ENCODE results near the gene TXNRD2. TPM values are rescaled to one million over a fixed set of nuclear protein-coding genes. Genes with fewer than 3 reads are reported as not detected.

Gene TXNRD2
- total and polyA plus RNA-seq, 10 of the 15 experiments (the other 5 are each of a cell fraction or from before 2014, with no cell fraction given) = 1.6 to 26.0 (median 13.9) TPM

DNA sequence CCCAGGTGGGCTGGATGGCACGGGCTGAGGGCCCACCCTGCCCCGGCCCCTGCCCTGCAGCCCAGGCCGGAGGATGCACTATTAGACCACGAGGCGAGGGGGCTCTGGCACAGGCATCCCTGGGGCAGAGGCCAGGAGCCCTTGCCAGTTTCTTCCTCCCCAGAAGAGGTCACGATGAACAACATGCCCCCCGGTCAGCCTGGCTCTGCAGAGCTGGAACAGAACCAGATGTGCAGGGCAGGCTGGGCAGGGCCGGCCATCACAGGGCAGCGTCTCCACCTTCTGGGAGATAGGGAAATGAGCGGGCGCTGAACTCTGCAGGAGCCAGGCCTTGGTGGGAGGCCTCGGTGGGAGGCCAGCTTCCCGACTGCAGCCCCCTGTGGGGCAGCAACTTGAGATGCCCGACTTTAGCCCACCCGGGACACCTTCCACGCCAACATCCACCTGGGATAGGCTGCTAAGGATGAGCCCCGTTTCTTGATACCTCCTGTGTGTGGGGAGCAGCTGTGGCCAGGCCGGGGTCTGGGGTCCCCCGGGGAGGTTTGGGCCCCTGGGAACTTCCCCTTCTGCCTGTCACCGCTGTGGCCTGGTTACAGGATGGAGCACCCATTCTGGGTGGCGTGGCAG, 65.2 kb downstream of the TXNRD2 start (continued):
- TF ChIP-seq, protein P1, sequence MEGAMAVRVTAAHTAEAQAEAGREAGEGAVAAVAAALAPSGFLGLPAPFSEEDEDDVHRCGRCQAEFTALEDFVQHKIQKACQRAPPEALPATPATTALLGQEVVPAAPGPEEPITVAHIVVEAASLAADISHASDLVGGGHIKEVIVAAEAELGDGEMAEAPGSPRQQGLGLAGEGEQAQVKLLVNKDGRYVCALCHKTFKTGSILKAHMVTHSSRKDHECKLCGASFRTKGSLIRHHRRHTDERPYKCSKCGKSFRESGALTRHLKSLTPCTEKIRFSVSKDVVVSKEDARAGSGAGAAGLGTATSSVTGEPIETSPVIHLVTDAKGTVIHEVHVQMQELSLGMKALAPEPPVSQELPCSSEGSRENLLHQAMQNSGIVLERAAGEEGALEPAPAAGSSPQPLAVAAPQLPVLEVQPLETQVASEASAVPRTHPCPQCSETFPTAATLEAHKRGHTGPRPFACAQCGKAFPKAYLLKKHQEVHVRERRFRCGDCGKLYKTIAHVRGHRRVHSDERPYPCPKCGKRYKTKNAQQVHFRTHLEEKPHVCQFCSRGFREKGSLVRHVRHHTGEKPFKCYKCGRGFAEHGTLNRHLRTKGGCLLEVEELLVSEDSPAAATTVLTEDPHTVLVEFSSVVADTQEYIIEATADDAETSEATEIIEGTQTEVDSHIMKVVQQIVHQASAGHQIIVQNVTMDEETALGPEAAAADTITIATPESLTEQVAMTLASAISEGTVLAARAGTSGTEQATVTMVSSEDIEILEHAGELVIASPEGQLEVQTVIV (IDR thresholded peaks at IDR 0.05; ENCODE audit: borderline replicate concordance, partially characterized antibody) = no peak
- TF ChIP-seq, protein P2, sequence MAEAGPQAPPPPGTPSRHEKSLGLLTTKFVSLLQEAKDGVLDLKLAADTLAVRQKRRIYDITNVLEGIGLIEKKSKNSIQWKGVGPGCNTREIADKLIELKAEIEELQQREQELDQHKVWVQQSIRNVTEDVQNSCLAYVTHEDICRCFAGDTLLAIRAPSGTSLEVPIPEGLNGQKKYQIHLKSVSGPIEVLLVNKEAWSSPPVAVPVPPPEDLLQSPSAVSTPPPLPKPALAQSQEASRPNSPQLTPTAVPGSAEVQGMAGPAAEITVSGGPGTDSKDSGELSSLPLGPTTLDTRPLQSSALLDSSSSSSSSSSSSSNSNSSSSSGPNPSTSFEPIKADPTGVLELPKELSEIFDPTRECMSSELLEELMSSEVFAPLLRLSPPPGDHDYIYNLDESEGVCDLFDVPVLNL (IDR thresholded peaks at IDR 0.05; ENCODE audit: low read depth, low read length) = no peak
- TF ChIP-seq TAF1 (IDR thresholded peaks at IDR 0.05; ENCODE audit: borderline replicate concordance, low read depth, low read length) (no peak), POLR2AphosphoS5 (IDR thresholded peaks at IDR 0.05; ENCODE audit: low read length) (no peak), GABPA (IDR thresholded peaks at IDR 0.05; ENCODE audit: low read depth) (no peak), CHD2 (IDR thresholded peaks at IDR 0.05; ENCODE audit: borderline replicate concordance, low read depth, low read length) (no peak), SMC3 (IDR thresholded peaks at IDR 0.05; ENCODE audit: borderline replicate concordance, low read length) (no peak), ESRRA (IDR thresholded peaks at IDR 0.05; ENCODE audit: low read length) (no peak), YBX1 (IDR thresholded peaks at IDR 0.05) (no peak)
